ENCODE measurements around the gene SSB.
A peak's percentile ranks its signal among the peaks of the same experiment; 100 is the strongest.

Gene SSB

GRCh38 chr2:169828141-169828811 lies 29.6 kb downstream of the SSB start:
- Histone ChIP-seq H2AFZ (ENCODE audit: low read length) (peak overlapping the region; percentile 71), H3K27ac (ENCODE audit: low read length) (peak overlapping the region; percentile 21; the same call in 1 of the 2 replicates)

GRCh38 chr2:169834401-169834800 lies 35.7 kb downstream of the SSB start:
- no peak for DNase-seq
- H3K9ac ChIP-seq (ENCODE audit: low read length), result no peak overlapping the region
- H3K4me2 ChIP-seq (ENCODE audit: low read depth, low read length), result no peak overlapping the region
- no peak for TF ChIP-seq EZH2phosphoT487 (IDR thresholded peaks at IDR 0.05; ENCODE audit: low read length)
- TF ChIP-seq CTCF (IDR thresholded peaks at IDR 0.05; ENCODE audit: low read length), result no peak
- TF ChIP-seq EZH2 (optimal IDR thresholded peaks at IDR 0.05; ENCODE audit: low read depth, low read length), result no peak
- no peaks in the 10 kb centered on the region for H3K4me1 ChIP-seq (ENCODE audit: low read length)
- H3K4me3 ChIP-seq (ENCODE audit: low read length), result no peak overlapping the region
- H2AFZ ChIP-seq (ENCODE audit: low read length), result no peak overlapping the region
- no peaks in the 10 kb centered on the region for H3K36me3 ChIP-seq (replicated peaks; ENCODE audit: insufficient read depth, low read length)
- H4K20me1 ChIP-seq (ENCODE audit: insufficient read depth, low read length), result peaks cover 3% of the 10 kb centered on the region; the same call in 1 of the 2 replicates
- H3K9me3 ChIP-seq (replicated peaks; ENCODE audit: insufficient read depth, low read length), result no peaks in the 10 kb centered on the region
- no peaks in the 10 kb centered on the region for H3K9me2 ChIP-seq (replicated peaks; ENCODE audit: insufficient read depth, low read length)
- peaks cover 96% of the 10 kb centered on the region for H3K79me2 ChIP-seq (ENCODE audit: low read length)
- H3K27ac ChIP-seq (ENCODE audit: low read length), result no peak overlapping the region
- no peaks in the 10 kb centered on the region for H3K27me3 ChIP-seq (replicated peaks; ENCODE audit: insufficient read depth, low read length)
- H3F3A ChIP-seq (ENCODE audit: insufficient read depth, low read length), result no peaks in the 10 kb centered on the region

More at GRCh38 chr2:169828141-169828811, 29.6 kb downstream of the SSB start:
- H3K27me3 ChIP-seq (replicated peaks; ENCODE audit: insufficient read depth, low read length), result no peaks in the 10 kb centered on the region
- 0 out of 2 replicates have a peak, but pooled peaks cover 5% of the 10 kb centered on the region for H3F3A ChIP-seq (ENCODE audit: insufficient read depth, low read length)
- no peak for TF ChIP-seq EZH2phosphoT487 (IDR thresholded peaks at IDR 0.05; ENCODE audit: low read length)
- no peak for TF ChIP-seq CTCF (IDR thresholded peaks at IDR 0.05; ENCODE audit: low read length)
- TF ChIP-seq EZH2 (optimal IDR thresholded peaks at IDR 0.05; ENCODE audit: low read depth, low read length), result no peak
- H3K9me3 ChIP-seq (replicated peaks; ENCODE audit: insufficient read depth, low read length), result no peaks in the 10 kb centered on the region
- DNase-seq, result peak; percentile 59
- no peaks in the 10 kb centered on the region for H3K36me3 ChIP-seq (replicated peaks; ENCODE audit: insufficient read depth, low read length)
- peak overlapping the region; percentile 81 for H3K9ac ChIP-seq (ENCODE audit: low read length)
- peaks cover 11% of the 10 kb centered on the region for H3K4me1 ChIP-seq (ENCODE audit: low read length)
- H3K4me3 ChIP-seq (ENCODE audit: low read length), result peak overlapping the region; percentile 99
- H4K20me1 ChIP-seq (ENCODE audit: insufficient read depth, low read length), result peaks cover 10% of the 10 kb centered on the region
- peaks cover 69% of the 10 kb centered on the region for H3K79me2 ChIP-seq (ENCODE audit: low read length)
- peak overlapping the region; percentile 67 for H3K4me2 ChIP-seq (ENCODE audit: low read depth, low read length)
- no peaks in the 10 kb centered on the region for H3K9me2 ChIP-seq (replicated peaks; ENCODE audit: insufficient read depth, low read length)

GRCh38 chr2:169838743-169839489 lies 40.2 kb downstream of the SSB start:
- H3K36me3 ChIP-seq (replicated peaks; ENCODE audit: insufficient read depth, low read length), result no peaks in the 10 kb centered on the region
- no peaks in the 10 kb centered on the region for H3K27me3 ChIP-seq (replicated peaks; ENCODE audit: insufficient read depth, low read length)
- no peak overlapping the region for H3K27ac ChIP-seq (ENCODE audit: low read length)
- H4K20me1 ChIP-seq (ENCODE audit: insufficient read depth, low read length), result no peaks in the 10 kb centered on the region; the same call in 1 of the 2 replicates
- no peak for TF ChIP-seq EZH2 (optimal IDR thresholded peaks at IDR 0.05; ENCODE audit: low read depth, low read length)
- no peak for TF ChIP-seq EZH2phosphoT487 (IDR thresholded peaks at IDR 0.05; ENCODE audit: low read length)
- no peak for TF ChIP-seq CTCF (IDR thresholded peaks at IDR 0.05; ENCODE audit: low read length)
- H3K79me2 ChIP-seq (ENCODE audit: low read length), result peaks cover 84% of the 10 kb centered on the region
- no peak overlapping the region for H3K4me3 ChIP-seq (ENCODE audit: low read length)
- DNase-seq, result no peak
- H3K4me2 ChIP-seq (ENCODE audit: low read depth, low read length), result no peak overlapping the region
- no peaks in the 10 kb centered on the region for H3F3A ChIP-seq (ENCODE audit: insufficient read depth, low read length)
- H3K9me3 ChIP-seq (replicated peaks; ENCODE audit: insufficient read depth, low read length), result no peaks in the 10 kb centered on the region
- no peaks in the 10 kb centered on the region for H3K4me1 ChIP-seq (ENCODE audit: low read length)
- H3K9ac ChIP-seq (ENCODE audit: low read length), result no peak overlapping the region
- no peak overlapping the region for H2AFZ ChIP-seq (ENCODE audit: low read length)
- H3K9me2 ChIP-seq (replicated peaks; ENCODE audit: insufficient read depth, low read length), result no peaks in the 10 kb centered on the region
